ENCODE data around the gene SRGAP2. TPM values are rescaled to one million over a fixed set of nuclear protein-coding genes. Genes with fewer than 3 reads are reported as not detected.
"Not testable (repeated sequence)": the region's sequence is repeated elsewhere in the genome, so short reads cannot be mapped to it uniquely, and the experiment has no call there.

The SRGAP2 gene
- total RNA-seq, 2 donors from 2014 or later: 60.4 to 70.1 TPM

DNA sequence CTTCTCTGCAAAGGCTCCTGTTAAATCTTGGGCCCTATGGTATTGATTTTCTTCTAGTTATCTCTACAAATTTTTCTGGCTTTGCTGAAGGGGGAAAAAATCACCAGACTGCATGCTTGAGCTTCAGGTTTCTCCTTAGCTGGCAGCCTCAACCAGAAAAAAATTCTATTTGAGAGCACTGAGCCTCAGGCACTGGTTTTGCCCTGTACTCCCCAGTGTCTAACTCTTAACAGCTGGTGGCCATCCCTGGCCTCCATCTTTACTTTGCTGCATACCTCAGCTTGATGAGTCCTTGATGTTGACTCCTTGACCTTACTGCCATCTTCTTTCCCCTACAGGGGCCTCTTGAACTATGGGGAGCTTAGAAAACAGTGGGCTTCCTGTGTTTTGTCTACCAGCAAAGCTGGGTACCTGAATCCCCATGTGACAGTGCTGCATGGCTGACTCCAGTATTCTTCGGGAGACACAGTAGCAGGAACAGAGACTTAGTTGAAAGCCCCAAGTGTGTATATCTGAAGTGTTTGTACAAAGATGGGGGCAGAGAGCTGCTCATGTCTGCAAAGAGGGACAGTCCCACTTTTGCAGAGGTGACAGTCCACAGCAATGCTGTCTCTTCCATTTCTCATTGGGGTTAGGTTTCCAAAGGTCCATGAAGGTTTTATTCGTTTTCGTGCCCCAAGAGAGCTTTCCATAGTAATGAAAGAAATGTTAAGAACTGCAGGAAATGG is 31.0 kb downstream of the SRGAP2 start:
- DNase-seq (ENCODE audit: low spot score); intact Hi-C loops (cut with DNase I): not testable (repeated sequence)

DNA sequence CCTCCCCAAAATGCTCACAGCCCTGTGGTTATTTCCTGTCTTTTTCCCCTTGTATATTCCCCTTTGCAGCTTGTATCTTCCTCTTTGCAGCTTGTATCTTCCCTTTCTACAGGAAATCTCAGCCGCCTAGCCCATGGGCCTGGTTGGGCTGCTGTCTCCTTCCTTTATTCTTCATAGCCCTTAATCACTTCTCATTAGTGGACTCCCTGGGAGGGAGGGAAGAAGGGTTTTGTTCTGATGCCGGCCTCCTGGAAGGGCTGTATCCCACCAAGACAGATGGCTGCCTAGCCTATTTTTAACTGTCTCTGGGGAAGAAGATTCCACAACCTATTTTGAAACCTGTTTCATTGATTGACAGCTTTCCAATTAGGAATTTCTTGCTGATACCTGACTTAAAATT is 31.8 kb downstream of the SRGAP2 start:
- intact Hi-C loops (cut with DNase I); DNase-seq (ENCODE audit: low spot score): not testable (repeated sequence)

DNA sequence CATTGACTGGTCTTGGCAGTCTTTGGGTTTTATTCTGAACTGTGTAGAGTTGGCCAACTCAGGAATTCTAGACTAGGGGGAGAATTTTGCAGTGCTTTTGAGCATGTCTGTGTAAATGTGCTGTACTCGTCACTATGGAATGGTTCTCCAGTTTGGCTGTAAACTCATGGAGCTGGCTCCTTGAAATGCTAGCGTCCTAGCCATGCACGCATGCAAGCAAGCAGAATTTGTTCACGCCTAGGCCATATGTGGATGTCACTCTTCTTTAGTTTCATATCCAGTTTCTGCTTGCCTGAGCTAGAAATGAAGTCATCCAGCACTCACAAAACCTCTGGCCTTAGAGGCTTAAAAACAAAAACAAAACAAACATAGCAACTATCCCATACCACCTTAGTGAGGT is 36.9 kb downstream of the SRGAP2 start:
- intact Hi-C loops (cut with DNase I); DNase-seq (ENCODE audit: low spot score): not testable (repeated sequence)

DNA sequence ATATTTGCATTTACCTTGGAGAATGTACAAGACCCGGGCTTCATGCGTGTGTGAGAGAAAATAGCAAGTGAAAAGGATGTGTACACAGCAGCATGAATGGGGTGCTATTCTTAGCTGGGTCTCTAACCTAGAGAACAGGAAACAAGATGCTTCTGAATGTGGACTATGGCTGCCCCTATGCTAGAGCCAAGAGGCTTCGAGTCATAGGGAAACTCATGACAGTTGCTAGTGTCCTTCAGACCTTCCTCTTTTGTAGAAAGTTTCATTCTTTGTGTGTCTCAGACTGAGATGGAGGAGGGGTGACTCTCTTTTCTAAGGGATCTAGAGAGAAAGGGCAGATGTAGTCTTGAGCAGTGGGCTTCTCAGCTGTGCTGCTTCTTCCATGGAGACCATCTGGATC is 40.0 kb downstream of the SRGAP2 start:
- intact Hi-C loops (cut with DNase I); DNase-seq (ENCODE audit: low spot score): not testable (repeated sequence)

DNA sequence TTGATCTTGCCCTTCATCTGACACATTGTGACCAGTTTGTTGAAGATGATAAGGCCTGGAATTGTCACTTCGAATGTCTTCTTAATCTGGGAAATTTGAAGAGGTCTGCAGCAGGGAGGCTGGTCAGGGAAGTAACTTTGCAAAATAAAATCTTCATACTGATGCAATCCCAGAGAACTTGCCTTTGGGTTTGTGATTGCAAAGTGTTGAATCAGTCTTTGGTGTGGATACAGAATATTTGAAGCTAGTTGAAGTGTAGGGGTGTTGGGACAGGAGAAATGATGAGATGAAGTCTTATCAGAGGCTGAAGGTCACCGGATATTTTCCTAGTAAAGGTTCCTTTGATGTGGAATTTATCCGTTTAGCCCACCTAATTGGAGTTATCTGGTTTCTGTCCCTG is 42.1 kb downstream of the SRGAP2 start:
- DNase-seq (ENCODE audit: low spot score); intact Hi-C loops (cut with DNase I): not testable (repeated sequence)

DNA sequence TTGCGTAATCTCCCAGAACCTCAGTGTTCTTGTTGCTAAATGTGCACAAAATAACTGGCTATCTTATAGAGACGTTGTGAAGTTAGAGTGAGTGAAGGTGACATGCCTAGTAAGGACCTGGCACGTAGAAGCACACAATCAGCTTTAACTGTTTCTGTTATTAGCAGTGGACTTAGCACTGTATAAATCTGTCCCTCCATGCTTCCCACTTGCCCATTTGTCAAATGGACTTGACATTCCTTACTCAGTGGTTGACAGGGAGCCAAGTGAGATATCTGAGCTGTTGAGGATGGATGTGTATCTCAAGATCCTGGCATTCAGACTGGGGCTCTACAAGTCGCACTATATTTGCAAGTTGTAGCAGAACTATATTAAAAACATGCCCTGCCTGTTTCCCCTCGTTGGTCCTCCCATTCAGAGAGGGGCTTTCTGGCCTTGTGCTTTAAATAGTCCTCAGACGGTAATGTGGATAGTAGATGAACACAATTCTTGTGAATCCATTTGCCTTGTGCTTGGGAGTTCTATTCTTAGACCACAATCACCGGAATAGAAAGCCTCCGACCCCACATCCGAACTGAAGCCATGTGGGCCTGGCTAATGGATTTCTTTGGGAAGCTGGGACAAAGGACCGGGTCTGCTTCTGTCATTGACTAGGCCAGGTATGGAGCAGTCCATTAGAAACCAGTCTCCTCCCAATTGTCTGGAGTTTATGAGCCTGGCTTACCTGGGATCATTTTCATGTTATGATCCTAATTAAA is 43.0 kb downstream of the SRGAP2 start:
- DNase-seq (ENCODE audit: low spot score); intact Hi-C loops (cut with DNase I): not testable (repeated sequence)

DNA sequence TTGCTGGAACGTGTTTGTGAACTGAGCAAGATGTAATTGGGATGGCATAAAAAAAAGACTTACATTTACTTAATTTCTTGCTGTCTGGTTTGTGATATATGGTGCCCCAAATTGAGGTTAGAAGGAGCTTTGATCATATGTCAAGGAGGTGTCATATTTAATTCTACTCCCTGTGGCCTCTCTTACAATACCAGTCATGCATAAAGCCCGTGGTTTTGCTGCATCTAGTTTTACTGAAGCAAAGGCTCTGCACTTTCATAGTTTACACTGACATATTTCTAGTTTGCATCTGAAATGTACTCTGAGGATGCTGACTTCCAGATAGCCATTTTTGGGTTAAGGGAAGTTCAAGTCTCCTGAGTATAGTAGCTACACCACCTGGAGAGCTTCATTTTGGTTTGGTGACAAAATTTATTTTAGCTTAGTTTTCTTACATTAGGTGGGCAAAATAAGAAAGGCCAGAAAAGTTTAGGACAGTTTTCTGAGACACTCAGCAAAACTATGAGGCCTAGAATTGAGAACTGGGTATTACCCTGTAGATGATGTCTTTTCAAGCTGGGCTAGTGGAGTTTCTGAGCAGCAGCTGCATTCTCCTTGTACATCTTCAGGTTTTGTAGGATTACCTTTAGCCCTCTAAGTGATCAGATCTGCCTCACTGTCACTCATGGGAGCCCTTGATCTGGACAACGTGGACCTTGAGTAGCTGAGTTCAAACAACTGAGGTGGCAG is 47.8 kb downstream of the SRGAP2 start:
- intact Hi-C loops (cut with DNase I); DNase-seq (ENCODE audit: low spot score): not testable (repeated sequence)

DNA sequence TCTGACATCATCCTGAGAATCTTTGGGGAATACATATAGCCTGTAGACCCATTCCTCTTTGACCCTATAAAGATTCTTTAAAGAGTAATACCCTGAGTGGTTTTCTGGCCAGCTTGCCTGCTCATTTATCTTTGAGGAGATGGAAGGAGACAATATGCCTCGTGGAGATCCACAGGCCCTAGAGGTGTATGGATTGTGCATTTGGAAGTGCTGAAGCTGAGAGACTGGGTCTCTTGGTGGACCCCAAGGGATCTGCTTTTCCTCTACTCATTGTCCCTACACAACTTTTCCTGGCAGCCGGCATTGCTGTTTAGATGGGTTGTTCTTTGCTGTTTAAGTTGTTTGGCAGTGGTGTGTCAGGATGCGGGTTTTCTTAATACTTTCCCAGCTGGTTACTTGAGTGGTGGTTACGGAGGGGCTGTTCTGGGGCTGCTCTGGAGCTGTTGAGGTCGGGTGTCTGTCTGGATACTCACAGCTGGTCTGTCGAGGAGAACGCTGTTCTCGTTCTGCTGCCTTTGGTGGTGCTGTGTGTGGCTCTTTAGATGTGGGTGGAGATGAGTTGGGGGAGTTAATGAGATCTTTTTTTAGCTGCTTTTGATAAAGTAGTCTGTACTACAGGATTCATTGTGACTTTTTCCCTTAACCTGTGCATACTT is 49.5 kb downstream of the SRGAP2 start:
- intact Hi-C loops (cut with DNase I); DNase-seq (ENCODE audit: low spot score): not testable (repeated sequence)

Other genes with a start within 250 kb of the SRGAP2 start
- 1 to 10 TPM; 3.2 to 9.2 TPM for gene RAB7B, start 200.1 kb upstream of the SRGAP2 start, total RNA-seq
- not detected for gene CTSE, start 179.6 kb upstream of the SRGAP2 start, total RNA-seq
- gene RHEX, start 150.4 kb upstream of the SRGAP2 start, total RNA-seq: 1 to 10 TPM; 1.8 to 4.3 TPM
- gene AVPR1B, start 86.2 kb upstream of the SRGAP2 start, total RNA-seq: not detected
- gene FAM72A, start 702 bp upstream of the SRGAP2 start, total RNA-seq: 1 to 10 TPM; 2.6 to 4.5 TPM

All from posterior vena cava (tissue), 2 donors.